CD4-positive, alpha-beta memory T cell (primary cell): ENCODE data around the gene PRDM15. TPM values are rescaled to one million over a fixed set of nuclear protein-coding genes. Genes with fewer than 3 reads are reported as not detected.

Experiments used
- CTCF ChIA-PET: fragments of 350-600 bp; sonication (Branson Sonifier 250); formaldehyde crosslinking; loops from one replicate; lab custom pipeline; 2021; ENCODE audit warnings: inconsistent platforms; ENCODE audit not compliant: partially characterized antibody; lab: Charles Lee
- POLR2A ChIA-PET: fragments of 350-600 bp; sonication (Branson Sonifier 250); formaldehyde crosslinking; loops from one replicate; lab custom pipeline; 2021; ENCODE audit not compliant: partially characterized antibody; lab: Charles Lee
- DNase-seq, 5 donors: peaks; one replicate each; pipeline versions ENCODE4 v3.0.0 to v3.0.0-alpha.2; 2020 to 2022; ENCODE audit warnings: mixed read lengths in 1 of 5
- H3K27ac ChIP-seq: one replicate; pipeline ENCODE4 v1.7.0; 2013; ENCODE audit warnings: low read depth, low read length
- H3K27me3 ChIP-seq: 2 replicates; pipeline ENCODE4 v1.7.0; 2013; ENCODE audit warnings: mild to moderate bottlenecking, low read length, moderate library complexity; ENCODE audit not compliant: insufficient read depth
- H3K36me3 ChIP-seq: 2 replicates; pipeline ENCODE4 v1.7.0; 2013; ENCODE audit warnings: mild to moderate bottlenecking, low read length, moderate library complexity; ENCODE audit not compliant: insufficient read depth
- H3K4me1 ChIP-seq: 2 replicates; pipeline ENCODE4 v1.7.0; 2013; ENCODE audit warnings: mild to moderate bottlenecking, low read length, moderate library complexity; ENCODE audit not compliant: insufficient read depth
- H3K4me3 ChIP-seq, 2 donors: one replicate each; pipeline ENCODE4 v1.7.0; 2013; ENCODE audit warnings: low read length in 2 of 2, mild to moderate bottlenecking in 1 of 2
- H3K9me3 ChIP-seq, 2 donors: one replicate each; pipeline ENCODE4 v1.7.0; 2013; ENCODE audit warnings: low read length in 2 of 2, control low read depth in 1 of 2; ENCODE audit not compliant: control insufficient read depth in 1 of 2
- H3K27ac Mint-ChIP-seq, 7 donors: one replicate each; pipeline ENCODE4 v1.8.0; 2020 to 2021; ENCODE audit warnings: mixed read lengths in 7 of 7, mild to moderate bottlenecking in 6 of 7, inconsistent platforms in 3 of 7, moderate library complexity in 3 of 7
- H3K27me3 Mint-ChIP-seq, 2 donors: one replicate each; pipeline ENCODE4 v1.8.0; 2020 to 2021; ENCODE audit warnings: mixed read lengths in 2 of 2
- H3K36me3 Mint-ChIP-seq, 2 donors: one replicate each; pipeline ENCODE4 v1.8.0; 2020 to 2021; ENCODE audit warnings: mixed read lengths in 2 of 2, inconsistent platforms in 1 of 2, mild to moderate bottlenecking in 1 of 2
- H3K4me1 Mint-ChIP-seq, 4 donors: one replicate each; pipeline ENCODE4 v1.8.0; 2020 to 2021; ENCODE audit warnings: mixed read lengths in 4 of 4, mild to moderate bottlenecking in 1 of 4
- H3K4me3 Mint-ChIP-seq, 8 donors: one replicate each; pipeline ENCODE4 v1.8.0; 2020 to 2021; ENCODE audit warnings: mixed read lengths in 8 of 8, mild to moderate bottlenecking in 7 of 8, moderate library complexity in 6 of 8, inconsistent platforms in 3 of 8
- H3K9me3 Mint-ChIP-seq, 8 donors: one replicate each; pipeline ENCODE4 v1.8.0; 2020 to 2021; ENCODE audit warnings: mixed read lengths in 8 of 8, mild to moderate bottlenecking in 5 of 8, inconsistent platforms in 3 of 8, moderate library complexity in 1 of 8
- intact Hi-C: fragments of 100-400 bp; cut with micrococcal nuclease; formaldehyde crosslinking; loops from one replicate; pipeline ENCODE4 v1.15.1; 2023
- polyA plus RNA-seq, 2 donors: library from polyadenylated mRNA; unstranded; fragments of 300-500 nt; fragmentation: Illumina TruSeq; gene quantifications; one replicate each; pipeline ENCODE4 v1.2.3, GENCODE V29; 2021
- total RNA-seq, 2 experiments: library from RNA; stranded (reverse); gene quantifications; one replicate each; pipeline ENCODE4 v1.2.3, GENCODE V29; 2021

The PRDM15 gene
- total and polyA plus RNA-seq, 4 experiments from 2014 or later = 0.50 to 14.3 (median 8.8) TPM

DNA sequence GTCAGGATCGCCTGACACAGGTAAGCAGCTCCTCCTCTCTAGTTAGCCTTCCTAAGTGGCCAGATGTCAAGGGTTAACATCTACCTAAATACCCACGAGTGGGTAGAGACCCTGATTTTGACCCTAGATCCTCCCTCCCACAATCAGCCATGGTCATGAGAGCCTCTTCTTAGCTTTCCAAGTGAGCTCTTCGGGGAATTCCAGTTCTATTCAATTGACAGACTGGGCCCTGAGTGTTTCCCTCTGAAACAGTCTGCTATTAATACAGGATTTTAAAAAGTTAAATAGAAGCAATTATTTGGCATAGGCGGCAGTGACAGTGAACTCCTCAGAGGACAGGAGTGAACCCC, 46.6 kb upstream of the PRDM15 start:
- peak overlapping the region; percentile 90 to 100 (median 99) for H3K27ac Mint-ChIP-seq
- intact Hi-C loops = loop anchor here (1.0 to 2.0 kb wide), 4 partner anchors 46 to 183 kb away; partner anchors contain the start of gene PRDM15
- H3K36me3 Mint-ChIP-seq = peaks cover 3 to 12% of the 10 kb centered on the region in 2 donors
- H3K27me3 ChIP-seq = no peaks in the 10 kb centered on the region
- H3K4me3 Mint-ChIP-seq = peak overlapping the region; percentile 93 to 100 (median 96)
- H3K36me3 ChIP-seq = no peaks in the 10 kb centered on the region
- no peaks in the 10 kb centered on the region for H3K27me3 Mint-ChIP-seq
- no peak for DNase-seq
- peaks cover 27 to 48% (median 36%) of the 10 kb centered on the region in 4 donors for H3K4me1 Mint-ChIP-seq
- H3K4me3 ChIP-seq = peak overlapping the region; percentile 45 to 66
- no peaks in the 10 kb centered on the region for H3K9me3 Mint-ChIP-seq
- ChIA-PET POLR2A (interaction anchor here (0.7 to 6.6 kb wide), 7 partner anchors 27 to 564 kb away, joined by 3 to 53 read pairs (median 7); partner anchors contain the start of genes MX2, PRDM15 and ZBTB21), CTCF (interaction anchor here (1.4 to 4.8 kb wide), 4 partner anchors 182 to 643 kb away, joined by 4 to 43 read pairs (median 8); no protein-coding TSS in a partner anchor)
- peaks cover 37% of the 10 kb centered on the region for H3K4me1 ChIP-seq
- no peaks in the 10 kb centered on the region for H3K9me3 ChIP-seq
- peak overlapping the region; percentile 74 for H3K27ac ChIP-seq

DNA sequence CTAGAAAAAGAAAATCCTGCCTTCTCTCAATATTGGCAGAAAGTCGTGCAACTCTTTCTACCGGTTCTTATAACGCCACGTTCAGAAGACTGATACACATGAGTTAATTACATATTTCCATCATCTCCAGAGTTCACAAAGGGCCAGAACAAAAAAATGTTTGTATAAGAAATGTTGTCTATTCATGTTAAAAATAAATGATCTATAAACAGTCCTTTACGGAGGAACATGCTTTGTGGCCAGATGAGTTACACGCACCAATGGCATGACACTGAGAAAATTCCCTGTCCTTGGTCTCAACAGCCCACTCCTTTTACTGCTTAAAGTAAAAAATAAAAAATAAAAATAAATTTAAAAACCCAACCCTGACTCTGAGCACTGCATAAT, 45.2 kb upstream of the PRDM15 start:
- H3K4me3 Mint-ChIP-seq = no peak overlapping the region
- no peak for DNase-seq
- no peaks in the 10 kb centered on the region for H3K27me3 Mint-ChIP-seq
- peaks cover 27 to 48% (median 36%) of the 10 kb centered on the region in 4 donors for H3K4me1 Mint-ChIP-seq
- POLR2A ChIA-PET = interaction anchor here (0.6 to 6.6 kb wide), 4 partner anchors 45 to 138 kb away, joined by 3 to 52 read pairs (median 3); partner anchors contain the start of gene PRDM15
- Histone ChIP-seq H3K27me3 (no peaks in the 10 kb centered on the region), H3K4me1 (peaks cover 37% of the 10 kb centered on the region), H3K36me3 (no peaks in the 10 kb centered on the region), H3K4me3 (no peak overlapping the region), H3K9me3 (no peaks in the 10 kb centered on the region), H3K27ac (no peak overlapping the region)
- peaks cover 3 to 13% of the 10 kb centered on the region in 2 donors for H3K36me3 Mint-ChIP-seq
- intact Hi-C loops = no loop called here
- H3K27ac Mint-ChIP-seq = peak overlapping the region in 2 of 7 donors; percentile 33 to 78
- CTCF ChIA-PET = interaction anchor here (1.5 to 4.8 kb wide), 3 partner anchors 139 to 193 kb away, joined by 3 to 43 read pairs (median 8); no protein-coding TSS in a partner anchor
- no peaks in the 10 kb centered on the region for H3K9me3 Mint-ChIP-seq

- ChIA-PET CTCF (interaction anchor here (1.5 to 4.8 kb wide), 3 partner anchors 139 to 193 kb away, joined by 3 to 43 read pairs (median 8); no protein-coding TSS in a partner anchor), POLR2A (interaction anchor here (0.6 to 6.6 kb wide), 5 partner anchors 12 to 139 kb away, joined by 3 to 52 read pairs (median 3); partner anchors contain the start of gene PRDM15)
- Histone ChIP-seq H3K27me3 (no peaks in the 10 kb centered on the region), H3K4me1 (peaks cover 37% of the 10 kb centered on the region), H3K36me3 (no peaks in the 10 kb centered on the region), H3K27ac (no peak overlapping the region), H3K9me3 (no peaks in the 10 kb centered on the region), H3K4me3 (no peak overlapping the region)
- Mint-ChIP-seq H3K27ac (peak overlapping the region in 6 of 7 donors; percentile 44 to 78 (median 70)), H3K4me1 (peaks cover 27 to 48% (median 36%) of the 10 kb centered on the region in 4 donors), H3K36me3 (peaks cover 6 to 17% of the 10 kb centered on the region in 2 donors), H3K4me3 (peak overlapping the region in 7 of 8 donors; percentile 5 to 77 (median 58)), H3K9me3 (no peaks in the 10 kb centered on the region), H3K27me3 (no peaks in the 10 kb centered on the region)
- intact Hi-C loops = no loop called here
- DNase-seq = no peak
These were observed 44.7 kb upstream of the PRDM15 start for GRCh38 chr21:41923631-41924367.

GRCh38 chr21:41923186-41923585, 44.0 kb upstream of the PRDM15 start:
- ChIA-PET CTCF (interaction anchor here (2.6 to 4.8 kb wide), 2 partner anchors 185 to 194 kb away, joined by 8 to 43 read pairs; no protein-coding TSS in a partner anchor), POLR2A (interaction anchor here (0.9 to 6.6 kb wide), 3 partner anchors 11 to 139 kb away, joined by 3 to 52 read pairs (median 3); partner anchors contain the start of gene PRDM15)
- Mint-ChIP-seq H3K4me3 (peak overlapping the region in 5 of 8 donors; percentile 5 to 77 (median 58)), H3K27ac (peak overlapping the region in 3 of 7 donors; percentile 44 to 72 (median 70)), H3K36me3 (peaks cover 7 to 18% of the 10 kb centered on the region in 2 donors), H3K27me3 (no peaks in the 10 kb centered on the region), H3K4me1 (peaks cover 27 to 46% (median 34%) of the 10 kb centered on the region in 4 donors), H3K9me3 (no peaks in the 10 kb centered on the region)
- Histone ChIP-seq H3K27ac (no peak overlapping the region), H3K36me3 (no peaks in the 10 kb centered on the region), H3K27me3 (no peaks in the 10 kb centered on the region), H3K4me3 (no peak overlapping the region), H3K9me3 (no peaks in the 10 kb centered on the region), H3K4me1 (peaks cover 37% of the 10 kb centered on the region)
- no peak for DNase-seq
- intact Hi-C loops = no loop called here

- no peaks in the 10 kb centered on the region for H3K9me3 ChIP-seq
- intact Hi-C loops = no loop called here
- ChIA-PET POLR2A (interaction anchor here (1.2 kb wide), 1 partner anchor 142 kb away, joined by 3 read pairs; no protein-coding TSS in a partner anchor), CTCF (no interaction called here)
- Mint-ChIP-seq H3K4me1 (peaks cover 21 to 30% (median 26%) of the 10 kb centered on the region in 4 donors), H3K27me3 (no peaks in the 10 kb centered on the region), H3K9me3 (no peaks in the 10 kb centered on the region), H3K36me3 (peaks cover 19 to 24% of the 10 kb centered on the region in 2 donors), H3K27ac (no peak overlapping the region), H3K4me3 (no peak overlapping the region)
- H3K27ac ChIP-seq = no peak overlapping the region
- no peak overlapping the region for H3K4me3 ChIP-seq
- H3K36me3 ChIP-seq = peaks cover 7% of the 10 kb centered on the region
- peaks cover 28% of the 10 kb centered on the region for H3K4me1 ChIP-seq
- H3K27me3 ChIP-seq = no peaks in the 10 kb centered on the region
- no peak for DNase-seq
These were observed 41.9 kb upstream of the PRDM15 start for GRCh38 chr21:41921021-41921420.

GRCh38 chr21:41920476-41920875, 41.3 kb upstream of the PRDM15 start:
- H3K27ac Mint-ChIP-seq = no peak overlapping the region
- H3K4me1 Mint-ChIP-seq = peaks cover 17 to 25% (median 21%) of the 10 kb centered on the region in 4 donors
- POLR2A ChIA-PET = interaction anchor here (1.2 kb wide), 1 partner anchor 142 kb away, joined by 3 read pairs; no protein-coding TSS in a partner anchor
- Histone ChIP-seq H3K4me3 (no peak overlapping the region), H3K27me3 (no peaks in the 10 kb centered on the region), H3K9me3 (no peaks in the 10 kb centered on the region), H3K36me3 (peaks cover 7% of the 10 kb centered on the region), H3K27ac (no peak overlapping the region), H3K4me1 (peaks cover 22% of the 10 kb centered on the region)
- H3K27me3 Mint-ChIP-seq = no peaks in the 10 kb centered on the region
- CTCF ChIA-PET = interaction anchor here (0.8 kb wide), 1 partner anchor 41 kb away, joined by 3 read pairs; the partner anchor contains the start of gene PRDM15
- H3K9me3 Mint-ChIP-seq = no peaks in the 10 kb centered on the region
- H3K36me3 Mint-ChIP-seq = peaks cover 22 to 26% of the 10 kb centered on the region in 2 donors
- intact Hi-C loops = no loop called here
- no peak overlapping the region for H3K4me3 Mint-ChIP-seq
- DNase-seq = no peak
